Pancreas (tissue), 10 donors: ENCODE measurements around the gene OR5L2. TPM values are rescaled to one million over a fixed set of nuclear protein-coding genes. Genes with fewer than 3 reads are reported as not detected.

Experiments
- ATAC-seq, 4 donors: fragments of 200-7000 bp; cut with Tn5 transposase; one replicate each; pipeline versions ENCODE4 v1.8.0 to v1.9.1; 2020; ENCODE audit warnings: mild to moderate bottlenecking in 4 of 4, moderate library complexity in 4 of 4
- DNase-seq, 6 donors: peaks; one replicate each; pipeline ENCODE4 v3.0.0-alpha.2; 2020
- FAIRE-seq: peaks from 2 replicates; lab custom pipeline; 2012; peaks lifted over from hg19 to GRCh38; lab: Jason Lieb, UNC
- H3K27ac ChIP-seq, 4 donors: fragments of 200-600 bp; sonication (generic); 1 replicate in 3 of 4; 2 replicates in 1 of 4; pipeline versions ENCODE4 v1.5.0 to v1.8.0; 2020
- H3K27me3 ChIP-seq, 4 donors: fragments of 200-600 bp; one replicate each; pipeline ENCODE4 v1.8.0; 2021
- H3K36me3 ChIP-seq, 3 donors: fragments of 200-600 bp; sonication (generic) in 1 of 3; one replicate each; pipeline versions ENCODE4 v1.5.0 to v1.8.0; 2020 to 2021
- H3K4me1 ChIP-seq, 3 donors: fragments of 200-600 bp; one replicate each; pipeline ENCODE4 v1.8.0; 2021
- H3K4me3 ChIP-seq, 4 donors: fragments of 200-600 bp; sonication (generic) in 2 of 4; one replicate each; pipeline versions ENCODE4 v1.5.0 to v1.8.0; 2020 to 2021
- H3K9me3 ChIP-seq, 4 donors: fragments of 200-600 bp; one replicate each; pipeline ENCODE4 v1.8.0; 2021
- WGBS, 2 donors: extraction: QIAGEN DNeasy Blood & Tissue Kit; methylation state at CpG; one replicate each; pipeline ENCODE4 v1.1.7; 2013; 5-methylcytosine and 5-hydroxymethylcytosine counted together
- intact Hi-C, 3 donors: fragments of 100-400 bp; cut with DNase I; formaldehyde crosslinking; loops; one replicate each; pipeline versions ENCODE4 v1.11.1 to v1.14.2; 2022
- polyA plus RNA-seq, 2 donors: library from polyadenylated mRNA; stranded (reverse); fragments of 200-250 nt; gene quantifications; one replicate each; pipeline ENCODE4 v1.2.3, GENCODE V29; 2013
- total RNA-seq, 6 donors: library from RNA; stranded (reverse); fragmentation: NEBNext Ultra II Directional in 4 of 6; extraction: Animal tissue kit (Norgen Biotek cat#: 25700) in 4 of 6; gene quantifications; one replicate each; pipeline versions ENCODE4 v1.2.1 to v1.2.4, GENCODE V29; 2021 to 2023
- TF ChIP-seq, protein P1 (sequence below), 4 donors: fragments of 200-600 bp; sonication (generic) in 3 of 4; IDR thresholded peaks; one replicate each; pipeline versions ENCODE4 v1.5.0 to v1.8.0; 2021; ENCODE audit warnings: antibody characterized with exemption in 4 of 4
- donor health status: healthy with polysubstance abuse.
- donor health status: DM: no; HTN: no; CAD: no; lungs with moderate emphysema.
- donor health status: DM: no; HTN: no; CAD: no.
- donor health status: control.
- donor health status: control.
- donor health status: Bipolar disorder and iron deficiency.
- donor health status: DM: yes; HTN: yes; CAD: no.
- donor health status: DM: no; HTN: no; CAD: no.
- donor health status: DM: no; HTN: no; CAD: no.
- donor health status: DM: yes; HTN: yes; CAD: no.

The OR5L2 gene
- total and polyA plus RNA-seq, 8 donors = not detected

DNA sequence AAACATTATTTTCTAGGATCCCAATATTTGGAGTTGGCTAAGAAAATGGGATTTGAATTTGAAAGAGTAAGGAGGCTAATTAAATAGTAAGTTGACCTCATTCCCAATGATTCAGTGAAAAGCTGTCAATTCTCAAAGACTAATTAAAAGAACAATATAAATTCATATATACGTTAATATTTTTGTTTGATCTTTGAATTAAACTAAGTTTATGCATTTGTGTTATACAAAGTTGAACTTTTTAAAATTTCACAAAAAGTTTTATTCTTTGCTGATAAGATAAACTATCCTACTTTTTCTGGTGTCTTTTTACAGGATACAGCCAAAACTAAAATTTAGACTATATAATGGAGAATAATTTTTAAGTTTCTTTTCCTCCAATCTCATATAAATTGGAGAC is 16.0 kb upstream of the OR5L2 start, which contains the start of gene OR5L1:
Gene OR5L1, plus strand, starts transcription at position 301 of the 400 bp plus-strand sequence. CDS start 100 bp downstream, outside the sequence.
- WGBS, 2 donors = 64 to 68% methylated on average over 1 of the region's 1 CpG
- no peaks in the 10 kb centered on the region for H3K36me3 ChIP-seq
- FAIRE-seq (peak; percentile 29), DNase-seq (no peak), ATAC-seq (no peak)
- H3K4me1 ChIP-seq = no peaks in the 10 kb centered on the region
- no peaks in the 10 kb centered on the region for H3K9me3 ChIP-seq
- intact Hi-C loops = no loop called here
- TF ChIP-seq, protein P1, sequence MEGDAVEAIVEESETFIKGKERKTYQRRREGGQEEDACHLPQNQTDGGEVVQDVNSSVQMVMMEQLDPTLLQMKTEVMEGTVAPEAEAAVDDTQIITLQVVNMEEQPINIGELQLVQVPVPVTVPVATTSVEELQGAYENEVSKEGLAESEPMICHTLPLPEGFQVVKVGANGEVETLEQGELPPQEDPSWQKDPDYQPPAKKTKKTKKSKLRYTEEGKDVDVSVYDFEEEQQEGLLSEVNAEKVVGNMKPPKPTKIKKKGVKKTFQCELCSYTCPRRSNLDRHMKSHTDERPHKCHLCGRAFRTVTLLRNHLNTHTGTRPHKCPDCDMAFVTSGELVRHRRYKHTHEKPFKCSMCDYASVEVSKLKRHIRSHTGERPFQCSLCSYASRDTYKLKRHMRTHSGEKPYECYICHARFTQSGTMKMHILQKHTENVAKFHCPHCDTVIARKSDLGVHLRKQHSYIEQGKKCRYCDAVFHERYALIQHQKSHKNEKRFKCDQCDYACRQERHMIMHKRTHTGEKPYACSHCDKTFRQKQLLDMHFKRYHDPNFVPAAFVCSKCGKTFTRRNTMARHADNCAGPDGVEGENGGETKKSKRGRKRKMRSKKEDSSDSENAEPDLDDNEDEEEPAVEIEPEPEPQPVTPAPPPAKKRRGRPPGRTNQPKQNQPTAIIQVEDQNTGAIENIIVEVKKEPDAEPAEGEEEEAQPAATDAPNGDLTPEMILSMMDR (IDR thresholded peaks at IDR 0.05) = no peak
- H3K27ac ChIP-seq = no peak within 1 kb of the TSS
- H3K4me3 ChIP-seq = no peak within 1 kb of the TSS
- no peaks in the 10 kb centered on the region for H3K27me3 ChIP-seq

DNA sequence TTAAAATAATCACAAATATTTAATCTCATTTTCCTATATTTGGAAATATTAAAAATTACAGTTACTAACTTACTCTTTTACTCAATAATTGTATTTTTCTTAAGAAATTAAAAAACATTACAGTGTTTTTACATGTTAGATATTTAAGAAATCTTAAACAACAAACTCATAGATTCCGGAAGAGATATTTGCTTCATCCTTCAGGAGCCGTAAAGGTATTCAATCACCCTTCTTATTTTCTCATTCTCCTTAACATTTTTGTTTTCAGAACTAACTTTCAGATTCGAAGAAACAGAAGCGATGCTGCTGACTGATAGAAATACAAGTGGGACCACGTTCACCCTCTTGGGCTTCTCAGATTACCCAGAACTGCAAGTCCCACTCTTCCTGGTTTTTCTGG is 7.7 kb upstream of the OR5L2 start, which contains the start of gene OR5D18:
Gene OR5D18, plus strand, starts transcription at position 301 of the 400 bp plus-strand sequence. Its CDS starts 0 bp downstream, at position 301.
- DNase-seq = no peak
- intact Hi-C loops = no loop called here
- ATAC-seq = no peak
- H3K4me1 ChIP-seq = no peaks in the 10 kb centered on the region
- TF ChIP-seq, protein P1 (IDR thresholded peaks at IDR 0.05) = no peak
- no peak within 1 kb of the TSS for H3K4me3 ChIP-seq
- WGBS, 2 donors = 58 to 75% methylated on average over 5 of the region's 5 CpGs
- H3K27ac ChIP-seq = no peak within 1 kb of the TSS
- no peaks in the 10 kb centered on the region for H3K9me3 ChIP-seq
- H3K27me3 ChIP-seq = no peaks in the 10 kb centered on the region
- FAIRE-seq = no peak
- no peaks in the 10 kb centered on the region for H3K36me3 ChIP-seq

DNA sequence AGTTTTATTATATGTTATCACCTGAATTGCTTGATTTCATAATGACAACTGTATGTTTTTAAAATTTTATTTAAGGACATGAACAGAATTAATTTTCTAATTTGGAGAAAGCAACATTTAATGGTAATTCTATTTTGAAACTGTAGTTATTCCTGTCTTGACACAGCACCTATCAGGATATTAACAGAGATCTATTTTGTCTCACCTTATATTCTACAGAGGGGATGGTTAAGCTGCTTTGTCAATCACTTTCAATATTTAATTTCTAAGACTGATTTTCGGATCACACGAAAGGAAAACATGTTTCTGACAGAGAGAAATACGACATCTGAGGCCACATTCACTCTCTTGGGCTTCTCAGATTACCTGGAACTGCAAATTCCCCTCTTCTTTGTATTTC is 11.4 kb downstream of the OR5L2 start, which contains the start of gene OR5D16:
Gene OR5D16, plus strand, starts transcription at position 301 of the 400 bp plus-strand sequence. Its CDS starts 0 bp downstream, at position 301.
- ATAC-seq = no peak
- H3K36me3 ChIP-seq = no peaks in the 10 kb centered on the region
- no peaks in the 10 kb centered on the region for H3K4me1 ChIP-seq
- intact Hi-C loops = no loop called here
- TF ChIP-seq, protein P1 (IDR thresholded peaks at IDR 0.05) = no peak
- 11 to 23% methylated on average over 3 of the region's 3 CpGs for WGBS, 2 donors
- H3K27me3 ChIP-seq = no peaks in the 10 kb centered on the region
- H3K9me3 ChIP-seq = no peaks in the 10 kb centered on the region
- no peak for FAIRE-seq
- DNase-seq = no peak
- no peak within 1 kb of the TSS for H3K4me3 ChIP-seq
- no peak within 1 kb of the TSS for H3K27ac ChIP-seq

DNA sequence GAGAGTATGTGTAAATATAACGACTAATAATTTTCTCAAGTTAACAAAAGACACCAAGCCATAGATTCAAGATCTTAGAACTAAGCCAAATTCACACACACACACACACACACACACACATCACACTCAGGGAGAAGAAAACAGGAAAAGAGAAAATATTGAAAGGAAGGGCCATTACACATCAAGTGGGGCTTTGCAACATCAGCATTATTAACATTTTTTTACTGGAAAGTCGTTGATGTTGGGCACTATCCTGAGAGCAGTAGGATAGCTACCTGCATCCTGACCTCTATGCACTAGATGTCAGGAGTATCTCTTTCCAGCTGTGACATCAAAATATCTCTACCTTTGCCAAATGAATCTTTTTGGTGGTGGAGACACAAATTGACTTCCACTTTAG is 20.4 kb downstream of the OR5L2 start:
- no peak for ATAC-seq
- H3K4me3 ChIP-seq = no peak overlapping the region
- H3K27me3 ChIP-seq = peaks cover 0 to under 1% (median 0%) of the 10 kb centered on the region in 4 donors
- H3K9me3 ChIP-seq = no peaks in the 10 kb centered on the region
- no peak for FAIRE-seq
- intact Hi-C loops = no loop called here
- no peak overlapping the region for H3K27ac ChIP-seq
- DNase-seq = no peak
- no peaks in the 10 kb centered on the region for H3K36me3 ChIP-seq
- TF ChIP-seq, protein P1 (IDR thresholded peaks at IDR 0.05) = no peak
- H3K4me1 ChIP-seq = no peaks in the 10 kb centered on the region
- 28% methylated on average over 2 of the region's 2 CpGs for WGBS, 2 donors

DNA sequence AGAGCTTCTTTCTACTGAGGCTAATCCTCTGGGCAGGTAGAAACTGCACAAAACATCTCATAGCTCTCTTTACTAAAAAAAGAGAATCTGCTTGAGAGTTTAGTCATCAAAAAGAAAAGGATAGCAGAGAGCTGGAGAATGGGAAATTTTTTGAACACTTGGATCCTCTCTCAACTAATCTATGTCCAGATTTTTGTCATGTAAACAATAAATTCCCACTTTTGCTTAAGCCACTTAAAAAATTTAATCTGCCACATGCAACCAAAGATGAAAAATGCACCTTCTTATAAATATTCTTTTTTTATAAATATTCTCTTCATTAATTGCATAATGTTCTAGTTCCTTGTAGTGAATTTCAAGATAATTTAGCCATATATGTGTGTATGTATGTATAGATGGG is 22.0 kb downstream of the OR5L2 start:
- H3K27me3 ChIP-seq = peaks cover 0 to 7% (median 0%) of the 10 kb centered on the region in 4 donors
- H3K4me3 ChIP-seq = no peak overlapping the region
- no peak for DNase-seq
- H3K27ac ChIP-seq = no peak overlapping the region
- FAIRE-seq = no peak
- no peak for ATAC-seq
- no peaks in the 10 kb centered on the region for H3K36me3 ChIP-seq
- H3K4me1 ChIP-seq = no peaks in the 10 kb centered on the region
- intact Hi-C loops = no loop called here
- no peaks in the 10 kb centered on the region for H3K9me3 ChIP-seq
- TF ChIP-seq, protein P1 (IDR thresholded peaks at IDR 0.05) = no peak
